HepG2 (cell line): ENCODE data around the gene CNKSR3. TPM values are rescaled to one million over a fixed set of nuclear protein-coding genes. Genes with fewer than 3 reads are reported as not detected.

Experiments
- HNRNPL ChIP-seq: fragments of 200-400 bp; formaldehyde crosslinking; IDR thresholded peaks from 2 replicates; pipeline ENCODE4 v1.6.1; 2017; ENCODE audit warnings: mild to moderate bottlenecking, low read depth, low read length
- HOXA5 ChIP-seq: sonication (generic); formaldehyde crosslinking; IDR thresholded peaks from 2 replicates; pipeline ENCODE4 v1.4.0; 2020; ENCODE audit warnings: missing genetic modification reagents
- KLF16 ChIP-seq, 2 experiments: sonication (generic) in 1 of 2; formaldehyde crosslinking in 1 of 2; IDR thresholded peaks; 2 replicates each; pipeline versions ENCODE4 v1.6.1 to v1.8.0; 2016 to 2023; ENCODE audit warnings: missing genetic modification reagents in 2 of 2, missing compliant biosample characterization in 1 of 2
- SAFB2 ChIP-seq: sonication (generic); formaldehyde crosslinking; IDR thresholded peaks from 2 replicates; pipeline ENCODE4 v1.5.1; 2020; ENCODE audit warnings: missing genetic modification reagents, low read depth, mild to moderate bottlenecking, borderline replicate concordance
- ZBTB39 ChIP-seq: sonication (generic); formaldehyde crosslinking; IDR thresholded peaks from 2 replicates; pipeline ENCODE4 v1.5.0; 2020; ENCODE audit warnings: missing genetic modification reagents
- ZEB1 ChIP-seq: IDR thresholded peaks from 2 replicates; pipeline ENCODE4 v1.6.1; 2012; ENCODE audit warnings: mild to moderate bottlenecking, low read depth, inconsistent platforms; ENCODE audit not compliant: insufficient replicate concordance
- ZFP91 ChIP-seq: sonication (generic); formaldehyde crosslinking; IDR thresholded peaks from 2 replicates; pipeline ENCODE4 v1.9.0; 2022; ENCODE audit warnings: missing genetic modification reagents, mild to moderate bottlenecking, borderline replicate concordance
- ZFX ChIP-seq: sonication (generic); formaldehyde crosslinking; IDR thresholded peaks from 2 replicates; pipeline ENCODE4 v1.4.0; 2020; ENCODE audit warnings: mild to moderate bottlenecking, low read depth, missing genetic modification reagents, moderate library complexity
- ZKSCAN5 ChIP-seq: sonication (generic); formaldehyde crosslinking; IDR thresholded peaks from 2 replicates; pipeline ENCODE4 v1.5.1; 2020; ENCODE audit warnings: mild to moderate bottlenecking, missing genetic modification reagents
- ZNF234 ChIP-seq: sonication (generic); formaldehyde crosslinking; conservative IDR thresholded peaks from 2 replicates; pipeline ENCODE4 v1.5.1; 2020; ENCODE audit warnings: mild to moderate bottlenecking, missing genetic modification reagents
- ZNF354B ChIP-seq: sonication (generic); formaldehyde crosslinking; IDR thresholded peaks from 2 replicates; pipeline ENCODE4 v1.8.0; 2022; ENCODE audit warnings: mild to moderate bottlenecking, missing genetic modification reagents
- ZNF441 ChIP-seq: sonication (generic); formaldehyde crosslinking; IDR thresholded peaks from 2 replicates; pipeline ENCODE4 v1.7.0; 2021; ENCODE audit warnings: missing genetic modification reagents, borderline replicate concordance
- ZNF609 ChIP-seq: sonication (generic); formaldehyde crosslinking; IDR thresholded peaks from 2 replicates; pipeline ENCODE4 v1.4.0; 2020; ENCODE audit warnings: mild to moderate bottlenecking, missing genetic modification reagents, borderline replicate concordance
- ZNF710 ChIP-seq: sonication (generic); formaldehyde crosslinking; IDR thresholded peaks from 2 replicates; pipeline ENCODE4 v1.5.0; 2020; ENCODE audit warnings: mild to moderate bottlenecking, missing genetic modification reagents, borderline replicate concordance
- ZNF768 ChIP-seq: sonication (generic); formaldehyde crosslinking; IDR thresholded peaks from 2 replicates; pipeline ENCODE4 v1.4.0; 2020; ENCODE audit warnings: missing genetic modification reagents
- ZNF776 ChIP-seq: sonication (generic); formaldehyde crosslinking; IDR thresholded peaks from 2 replicates; pipeline ENCODE4 v1.4.0; 2020; ENCODE audit warnings: mild to moderate bottlenecking, missing genetic modification reagents
- ZNF878 ChIP-seq: sonication (generic); formaldehyde crosslinking; IDR thresholded peaks from 2 replicates; pipeline ENCODE4 v1.8.1; 2023; ENCODE audit warnings: mild to moderate bottlenecking, missing genetic modification reagents, moderate library complexity
- ZSCAN31 ChIP-seq: sonication (generic); formaldehyde crosslinking; IDR thresholded peaks from 2 replicates; pipeline ENCODE4 v1.5.0; 2020; ENCODE audit warnings: low read depth, mild to moderate bottlenecking, missing genetic modification reagents
- polyA plus RNA-seq, 8 experiments: library from polyadenylated mRNA; depleted of rRNA in 3 of 8; stranded (reverse) in 7 of 8; unstranded in 1 of 8; fragments of >200 nt; fragmentation: Illumina TruSeq in 4 of 8; extraction: Trizol in 4 of 8; gene quantifications; 2 replicates each; pipeline versions ENCODE4 v1.2.1 to v1.2.3, GENCODE V29; 2011 to 2016; ENCODE audit warnings: low read depth in 4 of 8, missing spikeins in 1 of 8, mixed read lengths in 1 of 8; ENCODE audit not compliant: insufficient read depth in 1 of 8
- total RNA-seq, 5 experiments: library from RNA; depleted of rRNA; stranded (reverse); fragments of >200 nt; fragmentation: Illumina TruSeq; extraction: Trizol; gene quantifications; 2 replicates each; pipeline ENCODE4 v1.2.3, GENCODE V29; 2016; ENCODE audit warnings: low read depth in 1 of 5

Gene CNKSR3
- total and polyA plus RNA-seq, 2 of the 13 experiments (the other 11 are each of a cell fraction or from before 2014, with no cell fraction given) = 9.2 to 38.6 TPM

GRCh38 chr6:154509421-154510143 is 903 bp downstream of the CNKSR3 start (continued):
- TF ChIP-seq ZNF609 (CRISPR knock-in tag) (no peak), ZNF354B (CRISPR knock-in tag) (no peak; the same call in 1 of the 2 replicates), ZNF768 (CRISPR knock-in tag) (no peak), KLF16 (CRISPR knock-in tag; IDR thresholded peaks at IDR 0.05) (no peak), ZNF776 (CRISPR knock-in tag) (no peak), ZNF710 (CRISPR knock-in tag) (0 out of 2 replicates have a peak, but pooled peaks have one; percentile 6), ZNF234 (no peak), HOXA5 (CRISPR knock-in tag) (no peak; the same call in 1 of the 2 replicates), ZKSCAN5 (CRISPR knock-in tag) (no peak), ZEB1 (no peak), ZNF878 (no peak), SAFB2 (no peak), ZFX (CRISPR knock-in tag) (peak; percentile 58), ZSCAN31 (CRISPR knock-in tag) (peak; percentile 78), ZBTB39 (CRISPR knock-in tag) (no peak), HNRNPL (0 out of 2 replicates have a peak, but pooled peaks have one; percentile 68), ZFP91 (no peak), ZNF441 (CRISPR knock-in tag) (0 out of 2 replicates have a peak, but pooled peaks have one; percentile 26)
